ACC112 (cell line): ENCODE results near the gene GPR63.

Experiments
- H2AFZ ChIP-seq: fragments of 200-600 bp; sonication (generic); one replicate; pipeline ENCODE4 v1.6.0; 2017; ENCODE audit warnings: antibody characterized with exemption, low read length; ENCODE audit not compliant: unreplicated experiment
- H3K27ac ChIP-seq: fragments of 200-600 bp; sonication (generic); 2 replicates; pipeline ENCODE4 v1.5.1; 2014; ENCODE audit warnings: low read depth, mild to moderate bottlenecking, antibody characterized with exemption, low read length, moderate library complexity
- H3K27me3 ChIP-seq: fragments of 200-600 bp; sonication (generic); 2 replicates; pipeline ENCODE4 v1.6.1; 2014; ENCODE audit warnings: mild to moderate bottlenecking, antibody characterized with exemption, low read length, moderate library complexity, mixed read lengths; ENCODE audit not compliant: insufficient read depth
- H3K36me3 ChIP-seq: fragments of 200-600 bp; sonication (generic); 2 replicates; pipeline ENCODE4 v1.6.1; 2016; ENCODE audit warnings: mild to moderate bottlenecking, antibody characterized with exemption, low read length, moderate library complexity, mixed read lengths; ENCODE audit not compliant: insufficient read depth
- H3K4me1 ChIP-seq: fragments of 200-600 bp; sonication (generic); one replicate; pipeline ENCODE4 v1.6.1; 2016; ENCODE audit warnings: low read length, mixed read lengths; ENCODE audit not compliant: insufficient read depth, unreplicated experiment, control insufficient read depth
- H3K4me3 ChIP-seq: fragments of 200-600 bp; sonication (generic); 2 replicates; pipeline ENCODE4 v1.5.1; 2014; ENCODE audit warnings: mild to moderate bottlenecking, low read depth, low read length
- H3K79me2 ChIP-seq: fragments of 200-600 bp; sonication (generic); one replicate; pipeline ENCODE4 v1.6.0; 2016; ENCODE audit warnings: low read length; ENCODE audit not compliant: control insufficient read depth, unreplicated experiment, insufficient read depth

GPR63 gene

GRCh38 chr6:96762599-96762998 lies 74.7 kb downstream of the GPR63 start:
- Histone ChIP-seq H3K4me1 (no peaks in the 10 kb centered on the region), H3K27me3 (peaks cover 10% of the 10 kb centered on the region; the same call in 1 of the 2 replicates), H2AFZ (no peak overlapping the region), H3K79me2 (no peaks in the 10 kb centered on the region), H3K4me3 (no peak overlapping the region), H3K36me3 (no peaks in the 10 kb centered on the region), H3K27ac (no peak overlapping the region)

- Histone ChIP-seq H3K4me1 (no peaks in the 10 kb centered on the region), H2AFZ (no peak overlapping the region), H3K27me3 (peaks cover 10% of the 10 kb centered on the region; the same call in 1 of the 2 replicates), H3K79me2 (no peaks in the 10 kb centered on the region), H3K4me3 (no peak overlapping the region), H3K36me3 (no peaks in the 10 kb centered on the region), H3K27ac (no peak overlapping the region)
These were observed 75.5 kb downstream of the GPR63 start for GRCh38 chr6:96761794-96762193.

- Histone ChIP-seq H3K79me2 (no peaks in the 10 kb centered on the region), H3K27ac (no peak overlapping the region), H3K27me3 (peaks cover 10% of the 10 kb centered on the region; the same call in 1 of the 2 replicates), H3K4me1 (no peaks in the 10 kb centered on the region), H3K36me3 (no peaks in the 10 kb centered on the region), H3K4me3 (no peak overlapping the region), H2AFZ (no peak overlapping the region)
These were observed 77.1 kb downstream of the GPR63 start for GRCh38 chr6:96760153-96760687.

GRCh38 chr6:96755096-96755495 lies 82.2 kb downstream of the GPR63 start:
- Histone ChIP-seq H3K4me1 (no peaks in the 10 kb centered on the region), H2AFZ (no peak overlapping the region), H3K27ac (no peak overlapping the region), H3K4me3 (no peak overlapping the region), H3K36me3 (no peaks in the 10 kb centered on the region), H3K27me3 (no peaks in the 10 kb centered on the region), H3K79me2 (no peaks in the 10 kb centered on the region)

GRCh38 chr6:96749891-96750290 lies 87.4 kb downstream of the GPR63 start:
- no peaks in the 10 kb centered on the region for H3K4me1 ChIP-seq
- no peaks in the 10 kb centered on the region for H3K27me3 ChIP-seq

More at GRCh38 chr6:96749891-96750290, 87.4 kb downstream of the GPR63 start:
- H3K27ac ChIP-seq: no peak overlapping the region
- H3K36me3 ChIP-seq: no peaks in the 10 kb centered on the region
- H3K4me3 ChIP-seq: no peak overlapping the region
- no peak overlapping the region for H2AFZ ChIP-seq
- H3K79me2 ChIP-seq: no peaks in the 10 kb centered on the region
